GM19351 (cell line): Measurements from ENCODE around the gene ATOH7.
"Not testable (repeated sequence)": the region's sequence is repeated elsewhere in the genome, so short reads cannot be mapped to it uniquely, and the experiment has no call there.

ENCODE experiments used
- ATAC-seq: cut with Tn5 transposase; IDR thresholded peaks from one replicate; pipeline ENCODE4 v1.9.1; 2021; ENCODE audit warnings: mild to moderate bottlenecking, moderate library complexity; ENCODE audit not compliant: unreplicated experiment

Gene ATOH7

DNA sequence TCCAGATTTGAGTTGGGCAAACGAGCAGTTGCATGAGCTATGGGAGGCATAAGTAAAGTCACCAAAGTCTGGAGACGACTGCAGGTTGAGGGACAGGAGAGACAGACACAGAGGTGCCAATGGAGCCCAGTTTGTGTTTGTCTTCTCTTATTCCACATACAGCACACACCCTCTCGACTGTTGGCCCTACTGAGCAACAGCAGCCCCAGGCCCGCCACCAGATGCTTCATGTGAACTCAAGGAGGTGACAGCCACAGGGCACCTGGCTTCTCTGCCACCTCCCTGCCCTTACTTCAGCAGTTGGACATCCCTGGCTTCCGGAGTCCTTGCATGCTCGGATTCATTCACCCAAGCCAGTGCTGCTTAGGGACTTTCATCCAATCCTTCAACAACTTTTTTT is 6.5 kb upstream of the ATOH7 start:
- no peak for ATAC-seq

DNA sequence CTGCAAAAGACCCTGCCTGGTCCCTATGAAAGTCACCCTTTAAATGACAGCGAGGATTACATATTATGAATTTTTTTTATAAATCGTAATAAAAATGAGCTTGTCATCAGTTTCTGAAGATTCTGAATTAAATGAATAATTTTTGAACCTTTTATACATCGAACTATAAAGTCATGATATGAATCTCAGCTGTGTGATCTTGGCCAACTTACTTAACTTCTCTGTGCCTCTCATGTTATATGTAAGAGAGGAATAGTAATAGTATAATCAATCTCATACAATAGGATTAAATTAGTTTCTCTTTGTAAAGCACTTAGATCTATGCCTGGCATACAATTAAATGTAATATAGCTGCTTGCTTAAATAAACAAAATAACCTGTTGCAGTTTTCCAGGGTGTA is 5.3 kb upstream of the ATOH7 start:
- no peak for ATAC-seq

DNA sequence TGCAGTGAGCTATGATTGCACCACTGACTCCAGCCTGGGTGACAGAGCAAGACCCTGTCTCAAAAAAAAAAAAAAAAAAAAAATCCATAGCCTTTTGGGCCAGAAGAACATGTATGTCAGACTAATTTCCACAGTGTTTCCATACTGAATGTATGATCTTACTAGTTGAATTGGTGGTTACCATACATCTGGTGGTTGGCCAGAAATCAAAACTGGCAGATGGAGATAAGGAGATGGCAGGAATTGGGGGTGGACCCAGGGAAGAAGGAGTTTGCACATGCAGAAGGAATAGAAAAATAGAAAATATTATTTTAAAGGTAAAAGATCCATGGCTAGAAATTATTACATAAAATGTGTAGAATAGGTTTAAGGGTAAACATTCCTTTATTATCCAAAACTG is 3.7 kb upstream of the ATOH7 start:
- no peak for ATAC-seq

DNA sequence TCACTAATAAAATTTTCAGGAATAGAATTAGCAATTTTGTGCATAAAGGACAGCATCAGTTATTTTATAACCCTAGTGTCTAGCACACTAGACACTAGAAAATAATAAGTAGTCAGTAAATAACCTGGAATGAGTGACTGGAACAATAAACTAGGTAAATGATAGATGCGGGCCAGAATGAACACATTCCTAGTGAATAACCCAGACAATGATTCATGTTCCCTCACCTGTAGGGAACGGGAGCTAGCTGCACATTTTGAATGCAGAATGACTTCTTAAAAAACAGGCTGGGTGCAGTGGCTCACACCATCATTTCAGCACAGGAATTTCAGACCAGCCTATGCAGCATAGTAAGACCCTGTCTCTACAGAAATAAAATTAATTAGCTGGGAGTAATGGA is 3.2 kb upstream of the ATOH7 start:
- no peak for ATAC-seq

DNA sequence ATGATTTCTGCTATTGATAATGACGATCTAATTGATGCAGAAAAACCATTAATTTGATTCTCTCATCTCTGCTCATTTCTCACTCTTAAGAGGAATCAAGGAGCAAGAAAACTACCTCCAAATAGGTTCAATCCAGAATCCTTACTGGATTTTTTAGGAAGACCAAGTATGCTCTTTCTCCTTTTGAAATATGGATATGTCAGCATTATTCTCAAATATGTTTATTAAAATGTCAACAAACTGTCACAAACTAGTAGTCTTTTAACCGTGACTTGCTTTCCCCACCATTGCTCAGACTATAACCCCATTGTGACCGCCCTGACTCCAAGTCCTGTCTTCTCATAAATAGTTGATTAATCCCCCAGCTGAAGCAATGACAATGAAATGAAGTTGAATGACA is 1.1 kb upstream of the ATOH7 start:
- no peak for ATAC-seq

DNA sequence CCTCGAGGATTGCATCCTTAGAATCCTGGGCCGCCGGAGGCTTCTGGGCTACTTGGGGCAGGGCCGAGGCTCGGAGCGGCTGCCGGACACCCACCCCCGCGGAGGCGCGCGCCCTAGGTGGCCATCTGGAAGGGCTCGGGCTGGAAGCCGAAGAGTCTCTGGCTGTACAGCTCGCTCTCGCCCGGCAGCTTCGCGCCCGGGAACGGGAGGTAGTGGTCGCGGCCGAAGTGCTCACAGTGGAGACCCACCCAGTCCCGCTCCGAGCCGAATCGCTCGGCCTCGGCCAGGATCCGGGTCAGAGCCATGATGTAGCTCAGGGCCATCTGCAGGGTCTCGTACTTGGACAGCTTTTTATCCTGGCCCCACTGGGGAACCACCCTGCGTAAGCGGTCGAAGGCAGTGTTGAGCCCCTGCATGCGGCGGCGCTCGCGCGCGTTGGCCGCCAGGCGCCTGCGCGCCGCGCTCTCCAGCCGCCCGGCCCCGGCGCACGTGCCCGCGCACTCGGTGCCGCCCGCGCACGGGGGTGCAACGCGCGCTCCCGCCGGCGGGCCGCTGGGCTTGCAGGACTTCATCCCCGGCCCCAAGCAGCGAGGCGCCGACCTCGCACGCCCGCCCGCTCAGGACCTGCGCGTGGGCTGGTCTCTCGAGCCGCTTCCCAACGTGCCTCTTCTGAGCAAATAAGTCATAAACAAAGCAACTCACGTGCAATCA is 652 bp downstream of the ATOH7 start:
- peak; percentile 94 for ATAC-seq

DNA sequence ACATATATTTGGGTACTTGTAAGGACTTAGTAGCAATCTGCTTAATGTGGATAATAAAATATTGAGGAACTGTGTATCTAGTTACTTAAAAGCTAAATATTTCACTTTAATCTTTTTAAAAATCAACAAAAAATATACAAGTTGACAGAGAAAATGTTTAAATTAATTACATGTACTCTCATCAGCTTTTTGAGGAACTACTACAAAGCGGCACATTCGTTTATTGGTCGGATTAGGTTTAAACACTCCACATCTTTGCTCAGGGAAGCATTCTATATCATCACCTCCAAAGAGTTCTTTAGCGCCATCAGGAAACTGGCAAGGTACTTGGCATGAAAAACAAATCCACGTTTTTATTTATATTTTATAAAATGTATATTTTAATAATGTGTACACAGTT is 1.6 kb downstream of the ATOH7 start:
- ATAC-seq = no peak

DNA sequence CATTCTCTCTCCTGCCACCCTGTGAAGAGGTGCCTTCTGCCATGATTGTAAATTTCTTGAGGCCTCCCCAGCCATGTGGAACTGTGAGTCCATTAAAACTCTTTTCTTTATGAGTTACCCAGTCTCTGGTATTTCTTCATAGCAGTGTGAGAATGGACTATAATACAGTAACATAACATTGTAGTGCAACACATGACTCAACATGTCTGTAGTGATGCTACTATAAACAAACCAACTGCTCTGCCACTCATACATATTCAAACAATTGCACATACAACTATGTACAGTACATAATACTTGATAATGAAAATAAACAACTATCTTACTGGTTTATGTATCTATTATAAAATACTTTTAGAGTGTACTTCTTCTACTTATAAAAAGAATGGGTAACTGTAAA is 7.1 kb downstream of the ATOH7 start:
- no peak for ATAC-seq

DNA sequence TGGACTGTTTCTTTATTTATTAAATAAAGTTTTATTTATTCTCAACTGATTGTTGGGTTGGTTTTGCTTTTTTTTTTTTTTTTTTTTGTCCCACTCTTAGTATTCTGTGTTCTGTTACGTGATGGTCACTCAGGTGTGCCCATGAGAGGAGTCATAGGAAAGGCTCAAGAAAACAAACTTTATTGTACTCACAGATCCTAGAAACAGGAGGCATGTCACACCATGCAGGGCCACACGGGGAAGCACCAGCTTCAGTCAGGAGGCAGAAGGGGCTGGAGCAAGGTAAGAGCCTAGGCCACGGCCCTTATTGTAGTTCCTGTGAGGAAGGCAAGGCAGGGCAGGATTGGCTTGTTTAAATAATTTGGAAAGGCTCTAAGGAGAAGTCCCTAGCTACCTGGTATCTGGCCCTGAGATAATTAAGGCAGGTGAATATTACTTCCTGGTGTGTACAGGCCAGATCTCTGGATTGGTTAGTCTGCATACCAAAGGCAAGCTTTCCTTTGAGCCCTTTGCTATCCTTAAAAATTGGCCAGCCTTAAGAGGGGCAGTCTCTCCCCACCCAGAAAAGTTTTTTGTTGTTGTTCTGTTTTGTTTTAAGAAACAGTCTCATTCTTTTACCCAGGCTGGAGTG is 8.3 kb downstream of the ATOH7 start:
- no peak for ATAC-seq

DNA sequence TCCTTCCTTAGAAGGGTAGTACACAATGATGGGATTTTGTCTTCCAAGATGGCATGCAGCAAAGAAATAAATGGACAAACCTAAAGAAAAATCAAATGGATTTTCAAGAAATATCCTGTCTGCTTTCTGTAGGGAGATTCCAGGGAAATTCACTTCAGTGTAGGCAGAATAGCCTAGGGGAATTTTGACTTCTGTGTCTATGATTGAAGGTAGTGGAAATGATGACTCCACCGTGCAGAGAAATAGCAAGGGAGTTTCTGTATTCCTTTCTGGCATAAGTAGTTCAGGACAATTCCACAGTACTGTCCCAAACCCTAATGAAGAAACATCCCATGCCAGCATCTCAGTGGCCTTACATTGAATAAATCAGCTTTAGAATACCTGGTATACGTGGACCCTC is 9.5 kb downstream of the ATOH7 start:
- ATAC-seq = no peak

DNA sequence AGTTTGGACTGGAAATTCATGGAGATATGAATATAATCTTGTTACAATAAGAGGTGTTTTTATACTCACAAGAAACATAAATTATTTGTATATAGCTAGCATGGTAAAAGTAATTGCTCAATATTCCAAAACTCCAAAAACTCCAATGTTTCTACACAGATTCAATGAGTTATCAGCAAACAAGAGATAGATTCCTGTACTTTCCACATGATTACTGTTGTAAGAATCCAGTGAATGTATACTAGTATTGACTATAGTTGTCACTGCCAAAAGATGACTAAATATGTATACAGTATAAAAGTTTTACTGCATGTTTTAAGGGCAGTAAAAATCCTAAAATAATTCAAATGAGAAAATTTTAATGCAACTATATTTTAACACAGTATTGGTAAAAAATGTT is 10.7 kb downstream of the ATOH7 start:
- no peak for ATAC-seq

DNA sequence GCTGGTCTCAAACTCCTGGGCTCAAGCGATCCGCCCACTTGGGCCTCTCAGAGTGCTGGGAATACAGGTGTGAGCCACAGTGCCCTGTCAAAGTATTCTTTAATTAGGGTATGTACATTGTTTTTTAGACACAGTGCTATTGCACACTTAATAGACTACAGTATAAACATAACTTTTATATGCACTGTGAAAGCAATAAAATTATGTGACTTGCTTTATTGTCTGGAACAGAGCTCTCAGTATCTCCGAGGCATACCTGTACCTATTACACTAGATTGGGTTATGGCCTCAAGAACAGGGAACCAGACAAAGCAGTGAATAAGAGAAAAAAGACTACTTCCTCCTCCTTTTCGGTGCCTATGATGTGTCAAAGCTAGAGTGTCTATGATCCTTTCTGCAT is 13.1 kb downstream of the ATOH7 start:
- ATAC-seq = no peak

DNA sequence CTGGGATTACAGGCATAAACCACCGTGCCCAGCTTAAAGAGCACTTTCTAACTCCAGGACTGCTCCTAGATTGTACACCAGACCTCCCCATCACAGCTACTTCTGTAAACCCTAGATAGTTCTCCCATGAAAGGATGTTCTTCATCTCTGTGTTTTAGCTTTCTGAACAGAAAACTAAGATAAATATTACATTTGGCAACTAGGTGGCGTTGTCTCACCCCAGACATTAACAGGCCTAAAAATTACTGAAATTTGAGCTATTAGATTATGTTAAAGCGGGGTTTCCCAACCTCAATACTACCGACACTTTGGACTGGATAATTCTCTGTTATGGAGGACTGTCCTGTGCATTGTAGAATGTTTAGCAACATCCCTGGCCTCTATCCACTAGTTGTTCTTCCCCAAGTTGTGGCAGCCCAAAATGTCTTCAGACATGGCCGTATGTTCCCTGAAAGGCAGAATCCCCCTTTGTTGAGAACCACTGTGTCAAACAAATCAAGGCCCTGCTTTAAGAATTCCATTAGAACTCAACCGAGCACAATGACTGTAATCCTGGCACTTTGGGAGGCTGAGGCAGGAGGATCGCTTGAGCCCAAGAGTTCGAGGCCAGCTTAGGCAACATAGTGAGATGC is 19.1 kb downstream of the ATOH7 start:
- no peak for ATAC-seq

DNA sequence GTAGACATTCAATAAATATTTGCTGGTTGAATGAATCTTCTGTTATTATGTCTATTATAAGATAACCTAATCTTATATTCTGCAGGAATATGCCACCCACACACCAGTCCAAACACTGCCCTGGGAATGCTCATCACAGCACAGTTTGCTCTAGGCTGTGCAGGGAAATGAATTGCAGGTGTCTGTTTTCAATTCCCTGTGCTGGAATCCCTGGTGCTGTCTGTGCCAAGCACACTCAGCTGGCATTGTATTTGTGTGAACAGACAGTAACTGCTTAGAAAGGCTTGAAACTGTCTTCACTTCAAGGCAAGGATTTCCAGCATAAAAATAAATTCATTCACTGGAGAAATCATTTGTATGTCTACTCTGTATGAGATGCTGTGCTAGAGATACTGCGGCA is 20.2 kb downstream of the ATOH7 start:
- ATAC-seq = no peak

DNA sequence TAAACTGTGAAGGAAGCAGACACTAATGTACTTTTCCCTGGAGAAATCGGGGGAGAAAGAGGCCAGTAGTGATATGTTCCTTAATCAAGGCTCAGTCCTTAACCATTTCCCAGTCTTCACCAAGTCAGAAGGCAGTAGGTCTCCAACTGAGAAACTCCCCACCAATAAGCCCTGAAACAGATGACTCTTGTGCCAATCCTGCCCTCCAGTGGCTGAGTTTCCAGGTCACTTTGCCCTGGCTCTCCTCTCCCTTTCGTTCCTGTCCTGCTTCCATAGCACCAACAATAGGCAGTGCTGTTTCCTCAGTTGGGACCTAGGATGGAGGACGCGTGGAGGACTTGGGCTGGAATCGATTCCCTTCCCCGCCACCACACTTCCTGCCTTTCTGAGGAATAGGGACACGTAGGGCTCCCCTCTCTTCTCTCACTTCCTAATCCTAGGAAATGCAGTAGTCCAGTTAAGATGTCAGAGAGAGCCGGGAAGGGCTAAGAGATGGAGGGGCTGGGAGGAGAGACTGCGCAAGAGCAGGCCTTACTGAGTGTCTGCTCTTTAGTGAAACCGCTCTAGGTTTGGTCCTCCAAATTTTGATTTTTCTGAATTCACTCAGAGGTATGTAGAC is 23.4 kb downstream of the ATOH7 start:
- peak; percentile 56 for ATAC-seq

DNA sequence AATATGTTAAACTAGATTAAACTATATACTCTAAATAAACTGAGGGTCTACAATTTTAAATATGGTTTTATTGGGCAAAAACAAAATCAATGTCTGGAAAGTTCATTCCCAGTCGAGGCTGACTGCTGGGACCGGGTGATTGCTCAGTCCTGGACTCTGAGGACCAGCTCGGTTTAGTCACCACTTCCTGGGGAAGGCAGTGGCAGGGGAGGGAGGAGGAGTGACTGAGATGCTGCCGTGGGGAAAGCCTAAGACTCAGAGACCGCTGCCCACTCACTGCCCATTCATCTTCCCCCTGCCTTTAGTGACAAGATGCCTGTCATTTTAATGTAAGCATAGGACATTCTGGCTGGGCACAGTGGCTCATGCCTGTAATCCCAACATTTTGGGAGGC is 29.0 kb downstream of the ATOH7 start:
- ATAC-seq = no peak

DNA sequence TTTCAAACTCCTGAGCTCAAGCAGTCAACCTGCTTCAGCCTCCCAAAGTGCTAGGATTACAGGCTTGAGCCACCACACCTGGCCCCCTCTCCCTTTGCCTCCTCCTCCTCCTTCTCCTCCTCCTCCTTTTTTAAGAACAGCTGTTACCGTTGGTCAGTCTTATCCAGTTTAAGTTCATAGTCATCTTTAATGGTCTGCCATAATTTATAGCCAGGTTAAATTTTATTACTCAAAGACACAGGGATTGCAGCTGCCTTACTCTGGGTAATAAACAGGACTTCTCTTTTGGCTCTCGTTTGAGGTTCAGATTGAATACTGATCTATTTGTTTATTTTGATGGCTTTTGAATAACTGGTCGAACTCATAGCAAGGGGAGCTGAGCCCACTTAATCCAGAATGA is 35.2 kb downstream of the ATOH7 start:
- ATAC-seq = no peak

DNA sequence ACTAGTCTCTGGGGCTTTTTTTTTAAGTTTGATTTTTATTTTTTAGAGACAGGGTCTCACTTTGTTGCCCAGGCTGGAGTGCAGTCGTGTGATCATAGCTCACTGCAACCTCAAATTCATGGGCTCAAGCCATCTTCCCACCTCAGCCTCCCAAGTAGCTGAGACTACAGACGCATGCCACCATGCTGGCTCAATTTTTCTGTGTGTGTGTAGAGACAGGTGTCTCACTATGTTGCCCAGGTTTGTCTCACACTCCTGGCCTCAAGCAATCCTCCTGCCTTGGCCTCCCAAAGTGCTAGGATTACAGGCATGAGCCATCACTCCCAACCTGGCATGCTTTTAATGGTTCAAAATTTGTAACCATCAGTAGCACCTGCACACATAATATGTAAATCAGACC is 36.1 kb downstream of the ATOH7 start:
- not testable (repeated sequence) for ATAC-seq

DNA sequence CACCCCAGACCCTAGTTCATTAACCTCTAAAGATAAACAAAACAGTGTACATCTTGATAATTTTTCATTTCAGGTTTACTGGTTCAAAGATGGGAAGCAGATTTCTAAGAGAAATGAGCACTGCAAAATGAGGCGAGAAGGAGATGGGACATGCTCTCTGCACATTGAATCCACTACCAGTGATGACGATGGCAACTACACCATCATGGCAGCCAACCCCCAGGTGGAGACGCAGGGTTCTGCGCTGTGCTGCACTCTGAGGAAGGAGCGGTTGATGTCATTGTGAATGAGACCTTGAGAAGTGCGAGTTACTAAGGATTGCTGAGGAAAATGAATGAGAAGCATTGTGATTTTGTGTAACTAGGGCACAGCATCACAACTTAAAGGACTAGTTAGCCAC is 37.6 kb downstream of the ATOH7 start:
- no peak for ATAC-seq

DNA sequence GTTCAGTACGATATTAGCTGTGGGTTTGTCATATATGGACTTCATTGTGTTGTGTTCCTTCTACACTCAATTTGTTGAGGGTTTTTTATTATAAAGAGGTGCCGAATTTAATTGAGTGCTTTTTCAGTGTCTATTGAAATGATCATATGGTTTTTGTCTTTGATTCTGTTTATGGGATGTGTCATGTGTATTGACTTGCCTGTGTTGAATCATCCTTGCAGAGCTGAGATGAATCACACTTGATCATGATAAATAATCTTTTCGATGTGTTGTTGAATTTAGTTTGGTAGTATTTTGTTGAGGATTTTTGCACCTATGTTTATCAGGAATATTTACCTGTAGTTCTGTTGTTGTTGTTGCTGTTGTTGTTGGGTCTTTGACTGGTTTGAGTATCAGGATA is 39.8 kb downstream of the ATOH7 start:
- ATAC-seq = no peak

DNA sequence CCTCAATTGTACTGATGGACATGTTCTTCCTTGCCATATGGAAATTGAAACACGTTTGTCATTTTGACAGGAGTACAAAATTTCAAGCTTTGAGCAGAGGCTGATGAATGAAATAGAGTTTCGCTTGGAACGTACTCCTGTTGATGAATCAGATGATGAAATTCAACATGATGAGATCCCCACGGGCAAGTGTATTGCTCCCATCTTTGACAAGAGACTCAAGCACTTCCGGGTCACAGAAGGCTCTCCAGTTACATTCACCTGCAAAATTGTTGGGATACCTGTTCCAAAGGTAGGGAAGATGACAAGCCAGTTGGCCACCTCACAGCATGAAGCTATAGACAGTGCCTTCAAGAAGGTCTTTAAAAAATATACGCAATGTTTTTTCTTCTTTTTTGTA is 43.1 kb downstream of the ATOH7 start:
- no peak for ATAC-seq

DNA sequence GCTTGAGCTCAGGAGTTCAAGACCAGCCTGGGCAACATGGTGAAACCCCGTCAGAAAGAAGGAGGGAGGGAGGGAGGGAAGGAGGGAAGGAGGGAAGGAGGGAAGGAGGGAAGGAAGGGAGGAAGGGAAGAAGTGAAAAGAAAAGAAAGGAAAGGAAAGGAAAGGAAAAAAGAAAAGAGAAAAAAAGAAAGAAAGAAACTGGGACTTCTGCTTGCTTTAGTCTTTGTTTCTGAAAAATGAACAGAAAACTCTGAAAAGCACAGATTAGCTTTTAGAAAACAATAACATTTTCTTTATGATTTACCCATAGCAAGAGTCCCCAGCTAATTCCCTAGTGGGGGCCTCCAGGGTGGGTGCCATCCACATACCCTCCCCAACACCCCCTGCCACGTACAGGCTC is 46.8 kb downstream of the ATOH7 start:
- no peak for ATAC-seq
